Measurements from ENCODE around the gene GPR25.

The GPR25 gene

DNA sequence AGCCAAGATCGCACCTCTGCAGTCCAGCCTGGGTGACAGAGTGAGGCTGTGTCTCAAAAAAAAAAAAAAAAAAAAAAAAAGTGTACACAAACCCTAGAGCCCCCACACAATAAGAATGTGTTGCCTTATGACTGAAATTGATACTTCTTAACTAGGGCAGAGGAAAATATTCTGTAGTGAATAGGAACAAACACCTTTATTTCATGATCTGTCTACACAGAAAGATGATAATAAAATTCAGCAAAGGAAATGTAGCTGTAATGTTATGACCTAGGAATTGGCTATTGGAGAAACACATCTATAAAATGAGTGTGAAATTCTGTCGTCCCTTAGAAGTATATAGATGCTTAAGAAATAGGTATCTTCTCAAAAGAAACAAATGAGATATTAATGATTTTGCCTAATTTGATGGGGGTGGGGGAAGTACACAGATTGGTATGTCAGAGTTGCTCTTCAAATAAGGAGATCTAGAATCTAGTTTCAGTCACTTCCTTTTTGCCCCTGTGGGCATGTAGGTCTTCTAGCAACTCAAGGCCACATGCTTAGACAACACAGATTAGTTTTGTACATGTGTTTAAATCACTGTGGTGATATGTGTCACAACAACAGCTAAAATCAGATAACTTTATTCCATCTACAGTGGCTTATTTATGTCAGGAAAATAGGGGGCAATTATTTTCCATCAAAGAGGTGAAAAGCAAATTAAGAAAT is 10.7 kb upstream of the GPR25 start:
- no peak overlapping the region for H4K91ac ChIP-seq (ENCODE audit: low read length)
- no peak overlapping the region for H3K23ac ChIP-seq (ENCODE audit: low read length in 2 of 2)
- H3K4me3 ChIP-seq (ENCODE audit: insufficient read depth in 1 of 2, low read depth in 1 of 2, low read length in 2 of 2) = no peak overlapping the region
- no peak overlapping the region for H2BK15ac ChIP-seq (ENCODE audit: low read depth, poor library complexity, severe bottlenecking)
- H3K9ac ChIP-seq (ENCODE audit: low read length) = no peak overlapping the region
- no peak overlapping the region for H2BK5ac ChIP-seq (ENCODE audit: low read depth, low read length, poor library complexity, severe bottlenecking)
- peaks cover 0 to 1% of the 10 kb centered on the region in 2 experiments for H3K27me3 ChIP-seq (ENCODE audit: control insufficient read depth in 1 of 2, insufficient read depth in 1 of 2, low read length in 2 of 2)
- H3K18ac ChIP-seq (ENCODE audit: low read depth in 1 of 2, low read length in 2 of 2) = no peak overlapping the region
- H2BK120ac ChIP-seq (ENCODE audit: low read depth, low read length) = no peak overlapping the region
- H3K36me3 ChIP-seq (ENCODE audit: control insufficient read depth in 1 of 2, insufficient read depth in 2 of 2, low read depth in 1 of 2, low read length in 2 of 2) = peaks cover 4 to 71% of the 10 kb centered on the region in 2 experiments
- H4K8ac ChIP-seq (ENCODE audit: low read length) = no peak overlapping the region
- H3K14ac ChIP-seq (ENCODE audit: low read length in 2 of 2) = no peak overlapping the region
- H3K4me2 ChIP-seq (ENCODE audit: low read length, poor library complexity, severe bottlenecking) = no peak overlapping the region
- H3K9me3 ChIP-seq (ENCODE audit: control insufficient read depth, low read length) = no peaks in the 10 kb centered on the region
- H3K27ac ChIP-seq (ENCODE audit: low read length, poor library complexity, severe bottlenecking) = no peak overlapping the region
- no peaks in the 10 kb centered on the region for H3K79me1 ChIP-seq (replicated peaks; ENCODE audit: low read length, poor library complexity, severe bottlenecking)
- 92% methylated on average over 2 of the region's 2 CpGs for WGBS
- H2AK5ac ChIP-seq (ENCODE audit: low read length, severe bottlenecking) = no peak overlapping the region
- no peak overlapping the region for H2AFZ ChIP-seq (ENCODE audit: low read depth, low read length)
- no peak overlapping the region for H3K4ac ChIP-seq (ENCODE audit: low read depth in 1 of 2, low read length in 2 of 2)
- DNase-seq = no peak
- H3K4me1 ChIP-seq (ENCODE audit: control insufficient read depth, insufficient read depth, low read depth, low read length) = peaks cover 6% of the 10 kb centered on the region
- no peak overlapping the region for H2BK12ac ChIP-seq (ENCODE audit: low read length in 2 of 2)

DNA sequence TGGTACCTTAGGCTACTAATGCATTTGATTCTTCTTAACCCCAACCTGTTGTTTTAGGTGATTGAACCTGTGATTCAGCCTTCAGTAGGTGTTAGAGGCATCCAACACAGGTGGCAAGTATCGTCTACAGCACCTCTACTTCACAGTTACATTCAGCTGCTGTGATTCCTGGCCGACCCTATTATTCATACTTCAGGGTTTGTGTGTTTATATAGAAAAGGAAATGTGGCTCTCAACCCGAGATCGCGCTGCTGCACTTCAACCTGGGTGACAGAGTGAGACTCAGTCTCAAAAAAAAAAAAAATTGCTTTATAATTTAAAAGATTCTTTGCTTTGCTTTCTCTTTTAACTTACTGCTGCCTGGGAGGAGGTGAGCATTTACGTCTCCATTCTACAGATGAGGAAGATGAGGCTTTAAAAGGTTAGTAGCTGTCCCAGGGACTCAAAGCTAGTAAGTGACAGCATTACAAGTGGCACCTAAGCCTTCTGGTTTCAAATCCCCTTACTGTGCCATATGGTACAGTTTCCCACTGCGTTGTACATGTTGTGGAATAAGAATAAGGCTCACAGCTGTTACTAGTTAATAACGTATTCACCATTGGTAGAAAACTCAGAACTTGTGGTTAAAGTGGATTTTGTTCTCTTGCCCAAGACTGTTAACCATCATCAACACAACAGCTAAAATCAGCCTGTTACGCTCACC is 9.9 kb upstream of the GPR25 start:
- H2BK120ac ChIP-seq (ENCODE audit: low read depth, low read length) = no peak overlapping the region
- no peak overlapping the region for H4K91ac ChIP-seq (ENCODE audit: low read length)
- H2AFZ ChIP-seq (ENCODE audit: low read depth, low read length) = no peak overlapping the region
- no peak overlapping the region for H4K8ac ChIP-seq (ENCODE audit: low read length)
- no peak overlapping the region for H3K4me2 ChIP-seq (ENCODE audit: low read length, poor library complexity, severe bottlenecking)
- no peak overlapping the region for H2BK12ac ChIP-seq (ENCODE audit: low read length in 2 of 2)
- no peak overlapping the region for H3K23ac ChIP-seq (ENCODE audit: low read length in 2 of 2)
- no peak overlapping the region for H3K18ac ChIP-seq (ENCODE audit: low read depth in 1 of 2, low read length in 2 of 2)
- H3K9me3 ChIP-seq (ENCODE audit: control insufficient read depth, low read length) = no peaks in the 10 kb centered on the region
- H3K4ac ChIP-seq (ENCODE audit: low read depth in 1 of 2, low read length in 2 of 2) = no peak overlapping the region
- WGBS = 100% methylated on average over 3 of the region's 9 CpGs
- DNase-seq = no peak
- H3K36me3 ChIP-seq (ENCODE audit: control insufficient read depth in 1 of 2, insufficient read depth in 2 of 2, low read depth in 1 of 2, low read length in 2 of 2) = peaks cover 4 to 64% of the 10 kb centered on the region in 2 experiments
- no peak overlapping the region for H3K4me3 ChIP-seq (ENCODE audit: insufficient read depth in 1 of 2, low read depth in 1 of 2, low read length in 2 of 2)
- peaks cover 0 to 8% of the 10 kb centered on the region in 2 experiments for H3K27me3 ChIP-seq (ENCODE audit: control insufficient read depth in 1 of 2, insufficient read depth in 1 of 2, low read length in 2 of 2)
- H3K4me1 ChIP-seq (ENCODE audit: control insufficient read depth, insufficient read depth, low read depth, low read length) = peaks cover 7% of the 10 kb centered on the region
- no peak overlapping the region for H3K27ac ChIP-seq (ENCODE audit: low read length, poor library complexity, severe bottlenecking)
- no peak overlapping the region for H3K14ac ChIP-seq (ENCODE audit: low read length in 2 of 2)
- H2BK5ac ChIP-seq (ENCODE audit: low read depth, low read length, poor library complexity, severe bottlenecking) = no peak overlapping the region
- no peak overlapping the region for H2AK5ac ChIP-seq (ENCODE audit: low read length, severe bottlenecking)
- H3K9ac ChIP-seq (ENCODE audit: low read length) = no peak overlapping the region
- no peaks in the 10 kb centered on the region for H3K79me1 ChIP-seq (replicated peaks; ENCODE audit: low read length, poor library complexity, severe bottlenecking)
- H2BK15ac ChIP-seq (ENCODE audit: low read depth, poor library complexity, severe bottlenecking) = no peak overlapping the region

DNA sequence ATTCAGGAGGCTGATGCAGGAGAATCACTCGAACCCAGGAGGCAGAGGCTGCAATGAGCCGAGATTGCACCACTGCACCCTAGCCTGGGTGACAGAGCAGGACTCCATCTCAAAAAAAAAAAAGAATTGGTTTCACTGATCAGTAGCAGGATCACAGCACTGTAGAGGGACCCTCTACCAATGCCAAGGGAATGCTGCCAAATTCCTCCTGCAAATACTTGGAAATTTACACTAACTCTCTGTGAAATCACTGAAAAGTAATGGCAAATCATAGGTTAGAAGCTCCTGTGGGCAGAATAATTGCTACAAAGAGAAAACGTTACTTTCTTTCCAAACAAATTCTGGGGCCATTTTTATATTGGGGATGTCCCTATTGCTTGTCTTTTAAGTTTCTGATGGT is 6.7 kb upstream of the GPR25 start:
- Histone ChIP-seq H2AFZ (ENCODE audit: low read depth, low read length) (no peak overlapping the region), H4K91ac (ENCODE audit: low read length) (no peak overlapping the region), H2BK120ac (ENCODE audit: low read depth, low read length) (no peak overlapping the region), H3K4me1 (ENCODE audit: control insufficient read depth, insufficient read depth, low read depth, low read length) (peaks cover 7% of the 10 kb centered on the region), H3K18ac (ENCODE audit: low read depth in 1 of 2, low read length in 2 of 2) (no peak overlapping the region), H4K8ac (ENCODE audit: low read length) (no peak overlapping the region), H2BK12ac (ENCODE audit: low read length in 2 of 2) (no peak overlapping the region), H3K9me3 (ENCODE audit: control insufficient read depth, low read length) (no peaks in the 10 kb centered on the region), H3K23ac (ENCODE audit: low read length in 2 of 2) (no peak overlapping the region), H2BK15ac (ENCODE audit: low read depth, poor library complexity, severe bottlenecking) (no peak overlapping the region), H3K27me3 (ENCODE audit: control insufficient read depth in 1 of 2, insufficient read depth in 1 of 2, low read length in 2 of 2) (peaks cover 4 to 23% of the 10 kb centered on the region in 2 experiments), H2BK5ac (ENCODE audit: low read depth, low read length, poor library complexity, severe bottlenecking) (no peak overlapping the region), H3K27ac (ENCODE audit: low read length, poor library complexity, severe bottlenecking) (no peak overlapping the region), H2AK5ac (ENCODE audit: low read length, severe bottlenecking) (no peak overlapping the region), H3K4me2 (ENCODE audit: low read length, poor library complexity, severe bottlenecking) (no peak overlapping the region), H3K14ac (ENCODE audit: low read length in 2 of 2) (no peak overlapping the region), H3K9ac (ENCODE audit: low read length) (no peak overlapping the region), H3K79me1 (replicated peaks; ENCODE audit: low read length, poor library complexity, severe bottlenecking) (no peaks in the 10 kb centered on the region), H3K36me3 (ENCODE audit: control insufficient read depth in 1 of 2, insufficient read depth in 2 of 2, low read depth in 1 of 2, low read length in 2 of 2) (peaks cover 4 to 32% of the 10 kb centered on the region in 2 experiments), H3K4me3 (ENCODE audit: insufficient read depth in 1 of 2, low read depth in 1 of 2, low read length in 2 of 2) (no peak overlapping the region), H3K4ac (ENCODE audit: low read depth in 1 of 2, low read length in 2 of 2) (no peak overlapping the region)
- WGBS = 94% methylated on average over 2 of the region's 3 CpGs
- no peak for DNase-seq

DNA sequence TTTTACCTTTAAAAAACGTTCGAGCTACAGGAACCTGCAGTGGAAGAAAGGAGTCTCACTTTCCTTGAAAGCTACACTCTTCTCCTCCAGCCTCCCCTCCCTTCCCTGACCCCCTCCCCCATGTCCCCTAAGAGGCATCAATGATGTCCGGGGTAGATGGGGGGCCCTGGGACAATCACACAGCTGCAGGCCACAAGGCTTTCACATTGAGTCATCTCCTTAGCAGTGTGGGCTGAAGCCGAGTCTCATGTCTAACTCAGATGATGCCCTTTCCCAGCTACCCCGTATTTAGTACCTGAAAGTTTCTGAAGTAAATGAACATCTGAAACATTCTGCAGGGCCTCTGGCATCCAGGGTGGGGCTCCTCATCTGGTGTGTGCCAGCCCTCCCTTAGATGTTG is 6.3 kb upstream of the GPR25 start:
- H3K14ac ChIP-seq (ENCODE audit: low read length in 2 of 2) = no peak overlapping the region
- no peak overlapping the region for H3K27ac ChIP-seq (ENCODE audit: low read length, poor library complexity, severe bottlenecking)
- H3K4ac ChIP-seq (ENCODE audit: low read depth in 1 of 2, low read length in 2 of 2) = no peak overlapping the region
- H3K18ac ChIP-seq (ENCODE audit: low read depth in 1 of 2, low read length in 2 of 2) = no peak overlapping the region
- no peaks in the 10 kb centered on the region for H3K9me3 ChIP-seq (ENCODE audit: control insufficient read depth, low read length)
- no peaks in the 10 kb centered on the region for H3K79me1 ChIP-seq (replicated peaks; ENCODE audit: low read length, poor library complexity, severe bottlenecking)
- H3K4me2 ChIP-seq (ENCODE audit: low read length, poor library complexity, severe bottlenecking) = no peak overlapping the region
- no peak overlapping the region for H2BK12ac ChIP-seq (ENCODE audit: low read length in 2 of 2)
- no peak overlapping the region for H2AK5ac ChIP-seq (ENCODE audit: low read length, severe bottlenecking)
- H3K9ac ChIP-seq (ENCODE audit: low read length) = no peak overlapping the region
- no peak overlapping the region for H4K91ac ChIP-seq (ENCODE audit: low read length)
- H3K27me3 ChIP-seq (ENCODE audit: control insufficient read depth in 1 of 2, insufficient read depth in 1 of 2, low read length in 2 of 2) = peaks cover 7 to 27% of the 10 kb centered on the region in 2 experiments
- H4K8ac ChIP-seq (ENCODE audit: low read length) = no peak overlapping the region
- H2AFZ ChIP-seq (ENCODE audit: low read depth, low read length) = no peak overlapping the region
- 75% methylated on average over 4 of the region's 5 CpGs for WGBS
- peaks cover 3 to 32% of the 10 kb centered on the region in 2 experiments for H3K36me3 ChIP-seq (ENCODE audit: control insufficient read depth in 1 of 2, insufficient read depth in 2 of 2, low read depth in 1 of 2, low read length in 2 of 2)
- H3K4me1 ChIP-seq (ENCODE audit: control insufficient read depth, insufficient read depth, low read depth, low read length) = peaks cover 7% of the 10 kb centered on the region
- H3K23ac ChIP-seq (ENCODE audit: low read length in 2 of 2) = no peak overlapping the region
- no peak overlapping the region for H2BK120ac ChIP-seq (ENCODE audit: low read depth, low read length)
- H2BK5ac ChIP-seq (ENCODE audit: low read depth, low read length, poor library complexity, severe bottlenecking) = no peak overlapping the region
- no peak overlapping the region for H3K4me3 ChIP-seq (ENCODE audit: insufficient read depth in 1 of 2, low read depth in 1 of 2, low read length in 2 of 2)
- no peak for DNase-seq
- no peak overlapping the region for H2BK15ac ChIP-seq (ENCODE audit: low read depth, poor library complexity, severe bottlenecking)
